ENCODE data around the gene SLC19A2. TPM values are rescaled to one million over a fixed set of nuclear protein-coding genes. Genes with fewer than 3 reads are reported as not detected.
"Not testable (repeated sequence)": the region's sequence is repeated elsewhere in the genome, so short reads cannot be mapped to it uniquely, and the experiment has no call there.

The SLC19A2 gene
- total RNA-seq, 2 experiments from 2014 or later, result 4.0 to 4.4 TPM

DNA sequence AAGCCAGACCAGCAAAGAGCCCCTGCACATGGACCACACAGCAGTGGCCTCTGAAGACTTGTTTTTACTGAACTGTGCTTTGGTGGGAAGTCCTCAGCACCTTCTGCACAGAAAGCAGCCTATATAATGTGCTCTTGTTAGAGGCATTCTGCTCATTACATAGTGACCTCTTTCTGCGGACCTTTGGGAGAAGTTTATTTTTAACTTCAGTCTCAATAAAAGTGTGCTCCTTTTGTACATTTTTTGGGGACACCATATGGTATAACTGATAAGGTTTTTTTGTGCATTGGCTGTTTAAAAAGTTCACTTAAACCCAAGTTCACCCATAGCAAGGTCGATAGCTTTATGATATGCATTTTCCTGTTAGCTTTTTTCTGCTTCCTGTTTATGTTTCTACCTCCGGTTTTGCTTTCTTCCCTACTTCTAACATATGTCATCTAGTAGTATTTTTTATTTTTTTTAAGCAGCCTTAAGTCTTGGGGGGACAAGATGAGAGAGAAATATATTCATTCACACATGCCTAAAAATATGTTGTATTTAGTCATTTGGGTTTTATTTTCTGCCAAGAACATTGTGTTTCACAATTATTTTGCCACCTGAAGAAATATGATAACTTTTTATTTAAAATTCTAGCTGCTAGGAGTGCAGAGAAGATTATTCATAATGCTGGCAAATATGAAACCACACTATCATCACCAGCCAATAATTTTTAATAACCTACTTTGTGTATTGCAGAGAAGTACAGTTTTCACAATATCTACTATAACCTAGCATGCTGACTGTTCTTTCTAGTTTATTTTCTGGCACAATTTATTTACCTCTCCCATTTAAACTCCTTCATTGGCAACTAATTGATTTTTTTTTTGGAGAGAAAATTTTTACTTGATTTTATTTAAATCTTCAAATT, 22.9 kb upstream of the SLC19A2 start:
- ChIA-PET CTCF (interaction anchor here (0.6 to 1.5 kb wide), 4 partner anchors 10 to 882 kb away, joined by 3 to 8 read pairs (median 3); no protein-coding TSS in a partner anchor), POLR2A (no interaction called here)
- DNase-seq (no peak), ATAC-seq (no peak)
- peaks cover 25% of the 10 kb centered on the region for H3K4me1 Mint-ChIP-seq
- peak overlapping the region; percentile 28 for H3K27ac Mint-ChIP-seq
- H3K36me3 Mint-ChIP-seq (ENCODE audit: low read depth), result peaks cover 14% of the 10 kb centered on the region
- no peaks in the 10 kb centered on the region for H3K27me3 Mint-ChIP-seq
- no peaks in the 10 kb centered on the region for H3K9me3 Mint-ChIP-seq (ENCODE audit: low read depth)
- H3K4me3 Mint-ChIP-seq, result no peak overlapping the region
- intact Hi-C loops (cut with DNase I, micrococcal nuclease), result no loop called here

DNA sequence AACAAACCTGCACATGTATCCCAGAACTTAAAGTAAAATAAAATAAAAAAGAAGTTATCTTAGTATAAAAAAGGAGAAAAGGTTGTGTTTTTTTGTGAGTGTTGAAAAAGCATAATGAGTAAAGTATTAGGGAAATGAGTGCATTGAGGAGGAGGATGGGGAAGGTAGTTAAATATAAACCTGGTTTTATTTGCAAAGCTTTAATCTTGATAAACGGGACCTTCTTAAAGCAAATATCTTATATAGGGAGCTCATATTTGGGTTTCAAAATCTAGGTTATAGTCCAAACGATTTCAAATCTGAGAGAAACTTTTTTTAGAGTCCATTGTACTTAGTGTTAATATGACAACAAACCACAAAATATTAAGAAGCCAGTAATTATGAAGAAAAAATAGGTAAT, 21.7 kb upstream of the SLC19A2 start:
- no peak for ATAC-seq
- H3K27me3 Mint-ChIP-seq, result no peaks in the 10 kb centered on the region
- POLR2A ChIA-PET, result interaction anchor here (0.5 kb wide), 1 partner anchor 328 kb away, joined by 5 read pairs; no protein-coding TSS in a partner anchor

DNA sequence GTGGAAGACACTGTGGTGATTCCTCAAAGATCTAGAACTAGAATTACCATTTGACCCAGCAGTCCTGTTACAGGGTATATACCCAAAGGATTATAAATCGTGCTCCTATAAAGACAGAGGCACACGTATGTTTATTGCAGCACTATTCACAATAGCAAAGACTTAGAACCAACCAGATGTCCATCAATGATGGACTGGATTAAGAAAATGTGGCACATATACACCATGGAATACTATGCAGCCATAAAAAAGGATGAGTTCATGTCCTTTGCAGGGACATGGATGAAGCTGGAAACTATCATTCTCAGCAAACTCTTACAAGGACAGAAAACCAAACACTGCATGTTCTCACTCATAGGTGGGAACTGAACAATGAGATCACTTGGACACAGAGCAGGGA, 17.9 kb upstream of the SLC19A2 start:
- ATAC-seq; H3K27ac Mint-ChIP-seq; DNase-seq; intact Hi-C loops (cut with DNase I, micrococcal nuclease); H3K4me1 Mint-ChIP-seq; H3K27me3 Mint-ChIP-seq; H3K4me3 Mint-ChIP-seq; H3K9me3 Mint-ChIP-seq (ENCODE audit: low read depth); H3K36me3 Mint-ChIP-seq (ENCODE audit: low read depth); POLR2A ChIA-PET; CTCF ChIA-PET: not testable (repeated sequence)

More for the DNA sequence above, 21.7 kb upstream of the SLC19A2 start:
- Mint-ChIP-seq H3K4me1 (peaks cover 22% of the 10 kb centered on the region), H3K9me3 (ENCODE audit: low read depth) (no peaks in the 10 kb centered on the region), H3K27ac (no peak overlapping the region), H3K4me3 (no peak overlapping the region), H3K36me3 (ENCODE audit: low read depth) (peaks cover 6% of the 10 kb centered on the region)
- no peak for DNase-seq
- CTCF ChIA-PET, result interaction anchor here (1.0 to 1.1 kb wide), 2 partner anchors 11 to 46 kb away, joined by 3 to 4 read pairs; no protein-coding TSS in a partner anchor
- intact Hi-C loops (cut with DNase I, micrococcal nuclease), result no loop called here

DNA sequence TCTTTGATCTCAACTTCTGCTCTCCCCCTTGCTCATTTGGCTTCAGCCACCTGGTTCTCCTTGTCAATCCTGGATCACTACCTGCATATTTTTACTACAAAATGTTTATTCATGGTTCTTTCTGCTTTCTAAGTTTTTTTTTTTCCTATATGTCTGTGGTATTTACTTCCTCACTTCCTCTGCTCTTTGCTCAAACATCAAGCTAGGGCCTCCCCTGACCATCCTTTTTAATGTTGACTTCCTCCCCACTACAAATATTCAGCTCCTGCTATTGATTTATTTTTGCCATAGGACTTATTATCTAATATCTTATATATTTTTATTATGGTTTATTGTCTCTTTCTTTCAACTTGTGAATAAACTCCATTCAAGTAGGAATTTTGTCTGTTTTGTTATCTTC, 14.1 kb upstream of the SLC19A2 start:
- DNase-seq (no peak), ATAC-seq (no peak)
- Mint-ChIP-seq H3K36me3 (ENCODE audit: low read depth) (peaks cover 7% of the 10 kb centered on the region), H3K4me1 (peaks cover 13% of the 10 kb centered on the region), H3K27me3 (no peaks in the 10 kb centered on the region), H3K4me3 (no peak overlapping the region), H3K27ac (no peak overlapping the region), H3K9me3 (ENCODE audit: low read depth) (peaks cover 5% of the 10 kb centered on the region)
- ChIA-PET POLR2A (no interaction called here), CTCF (no interaction called here)
- intact Hi-C loops (cut with DNase I, micrococcal nuclease), result no loop called here

DNA sequence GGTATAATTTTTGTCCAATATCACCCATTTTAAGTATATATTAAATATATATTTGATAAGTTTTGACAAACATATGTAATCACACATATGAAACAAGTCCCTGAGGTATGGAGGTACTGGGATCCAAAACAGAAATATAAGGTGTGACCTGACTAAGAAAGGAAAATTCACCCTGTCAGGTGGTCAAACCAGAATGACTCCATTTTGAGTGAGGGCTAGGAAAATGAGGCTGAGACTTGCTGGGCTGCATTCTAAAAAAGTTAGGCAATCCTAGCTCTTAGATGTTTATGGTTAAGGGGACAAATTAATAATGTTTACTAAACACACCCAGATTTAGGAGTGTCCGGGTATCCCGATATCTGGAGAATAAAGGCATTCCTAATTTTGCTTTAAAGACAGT, 11.6 kb upstream of the SLC19A2 start:
- Mint-ChIP-seq H3K36me3 (ENCODE audit: low read depth) (peaks cover 5% of the 10 kb centered on the region), H3K9me3 (ENCODE audit: low read depth) (peaks cover 5% of the 10 kb centered on the region), H3K4me1 (peaks cover 20% of the 10 kb centered on the region), H3K27me3 (peaks cover 3% of the 10 kb centered on the region), H3K27ac (no peak overlapping the region), H3K4me3 (no peak overlapping the region)
- no peak for DNase-seq
- intact Hi-C loops (cut with DNase I, micrococcal nuclease), result no loop called here
- ATAC-seq, result no peak
- ChIA-PET POLR2A (no interaction called here), CTCF (interaction anchor here (1.0 to 1.6 kb wide), 3 partner anchors 10 to 12 kb away, joined by 4 to 8 read pairs (median 6); partner anchors contain the start of gene SLC19A2)

DNA sequence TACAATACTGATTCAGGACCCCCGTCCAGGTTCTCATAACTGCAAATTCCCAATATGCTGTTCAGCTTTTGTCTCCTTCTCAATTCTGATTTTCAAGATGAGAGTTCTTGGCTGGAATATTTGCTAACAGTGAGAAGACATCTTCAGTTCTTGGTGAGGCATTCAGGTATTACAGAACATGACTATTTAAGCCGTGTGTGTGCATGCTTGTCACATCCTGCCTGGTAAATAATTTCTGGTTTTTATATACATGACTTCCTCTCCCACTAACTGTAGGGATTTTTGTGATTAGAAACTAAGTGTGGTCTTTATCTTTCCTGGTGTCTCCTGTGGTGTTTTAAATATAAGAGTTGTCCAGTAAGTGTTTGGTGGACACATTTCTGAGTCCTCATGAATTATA, 10.2 kb upstream of the SLC19A2 start:
- intact Hi-C loops (cut with DNase I, micrococcal nuclease), result no loop called here
- peaks cover 5% of the 10 kb centered on the region for H3K9me3 Mint-ChIP-seq (ENCODE audit: low read depth)
- no peak overlapping the region for H3K27ac Mint-ChIP-seq
- no peak overlapping the region for H3K4me3 Mint-ChIP-seq
- H3K27me3 Mint-ChIP-seq, result peaks cover 3% of the 10 kb centered on the region
- peaks cover 29% of the 10 kb centered on the region for H3K4me1 Mint-ChIP-seq
- ATAC-seq, result no peak
- CTCF ChIA-PET, result interaction anchor here (1.0 to 1.6 kb wide), 3 partner anchors 10 to 12 kb away, joined by 3 to 6 read pairs (median 4); partner anchors contain the start of gene SLC19A2
- peaks cover 4% of the 10 kb centered on the region for H3K36me3 Mint-ChIP-seq (ENCODE audit: low read depth)
- POLR2A ChIA-PET, result no interaction called here
- DNase-seq, result no peak

DNA sequence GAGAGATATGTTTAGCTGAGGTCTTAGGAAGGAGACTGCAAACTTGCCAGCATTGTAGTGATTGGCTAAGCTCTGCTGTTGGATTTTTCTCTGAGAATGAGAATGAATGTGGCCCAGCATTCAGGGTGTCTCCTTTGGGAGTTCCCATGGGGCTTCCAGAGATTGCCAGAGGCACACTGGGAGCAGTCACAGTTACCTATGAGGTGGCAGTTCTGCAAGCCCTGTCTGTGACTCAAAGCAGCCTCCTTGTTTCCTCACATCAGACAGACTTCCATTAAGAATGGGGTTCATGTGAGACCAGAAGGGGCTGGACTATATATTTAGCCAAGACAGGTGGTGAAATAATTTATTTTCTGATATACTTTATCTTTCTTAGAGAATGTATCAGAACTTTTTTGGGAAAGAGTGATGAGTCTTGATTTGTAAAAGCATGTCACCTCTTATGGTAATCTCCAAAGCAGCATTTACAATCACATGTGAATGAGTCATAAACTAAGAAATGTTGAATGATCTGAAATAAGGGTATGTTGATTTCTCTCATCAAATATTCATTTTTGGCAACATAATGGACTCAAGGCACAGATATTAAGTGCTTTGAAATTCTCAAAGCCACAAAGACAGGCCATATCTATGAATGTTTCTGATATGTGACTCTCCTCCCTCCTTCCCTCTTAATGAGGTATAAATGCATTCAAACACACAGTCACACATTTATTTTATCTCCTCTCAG, 9.5 kb upstream of the SLC19A2 start:
- peak; percentile 18 for DNase-seq
- intact Hi-C loops (cut with DNase I, micrococcal nuclease), result no loop called here
- ATAC-seq, result peak; percentile 21
- H3K4me1 Mint-ChIP-seq, result peaks cover 29% of the 10 kb centered on the region
- H3K9me3 Mint-ChIP-seq (ENCODE audit: low read depth), result peaks cover 5% of the 10 kb centered on the region
- ChIA-PET CTCF (interaction anchor here (1.0 kb wide), 1 partner anchor 11 kb away, joined by 3 read pairs; no protein-coding TSS in a partner anchor), POLR2A (no interaction called here)
- H3K4me3 Mint-ChIP-seq, result no peak overlapping the region
- peaks cover 4% of the 10 kb centered on the region for H3K36me3 Mint-ChIP-seq (ENCODE audit: low read depth)
- H3K27ac Mint-ChIP-seq, result no peak overlapping the region
- peaks cover 3% of the 10 kb centered on the region for H3K27me3 Mint-ChIP-seq

DNA sequence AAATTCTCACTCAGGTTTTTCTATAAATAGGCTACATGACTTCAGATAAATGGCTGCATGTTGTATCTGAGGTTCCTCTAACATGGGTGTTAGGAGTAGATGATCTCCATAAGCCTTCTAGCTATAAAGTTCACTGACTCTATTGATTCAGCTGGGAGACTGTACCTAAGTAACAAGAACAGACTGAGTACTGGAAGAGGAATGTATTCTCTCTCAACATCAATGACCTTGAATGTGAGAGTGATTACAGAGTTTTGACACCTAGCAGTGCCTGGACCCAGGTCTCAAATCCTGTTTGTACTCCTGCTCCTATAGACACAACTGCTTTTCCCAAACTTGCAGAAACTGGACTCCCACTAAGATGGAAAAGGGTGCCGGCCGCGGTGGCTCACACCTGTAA, 8.6 kb upstream of the SLC19A2 start:
- ATAC-seq (no peak), DNase-seq (no peak)
- ChIA-PET CTCF (interaction anchor here (0.7 kb wide), 1 partner anchor 18 kb away, joined by 3 read pairs; no protein-coding TSS in a partner anchor), POLR2A (no interaction called here)
- peaks cover 4% of the 10 kb centered on the region for H3K36me3 Mint-ChIP-seq (ENCODE audit: low read depth)
- peaks cover 5% of the 10 kb centered on the region for H3K9me3 Mint-ChIP-seq (ENCODE audit: low read depth)
- intact Hi-C loops (cut with DNase I, micrococcal nuclease), result no loop called here
- H3K27me3 Mint-ChIP-seq, result peaks cover 3% of the 10 kb centered on the region
- H3K4me1 Mint-ChIP-seq, result peaks cover 31% of the 10 kb centered on the region
- no peak overlapping the region for H3K27ac Mint-ChIP-seq
- no peak overlapping the region for H3K4me3 Mint-ChIP-seq

DNA sequence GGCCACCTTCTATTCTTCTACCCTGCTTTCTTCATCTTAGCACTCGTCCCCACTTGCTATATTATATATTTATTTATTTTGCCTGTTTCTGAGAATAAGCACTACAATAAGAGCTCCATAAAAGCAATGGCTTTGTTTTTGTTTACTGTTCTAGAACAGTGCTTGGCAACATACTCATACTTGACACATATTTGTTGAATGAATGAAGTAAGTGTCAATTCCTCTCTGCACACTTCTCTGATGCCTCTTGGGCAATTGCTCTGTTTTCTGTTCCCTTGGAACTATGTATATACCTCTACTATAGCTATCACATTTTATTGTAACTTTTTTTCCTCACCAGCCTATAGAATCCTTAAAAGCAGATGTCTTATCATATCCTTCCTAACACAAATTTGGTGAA, 7.5 kb upstream of the SLC19A2 start:
- intact Hi-C loops (cut with DNase I, micrococcal nuclease), result no loop called here
- H3K4me1 Mint-ChIP-seq, result peaks cover 36% of the 10 kb centered on the region
- no peak overlapping the region for H3K4me3 Mint-ChIP-seq
- ChIA-PET CTCF (interaction anchor here (1.2 kb wide), 1 partner anchor 17 kb away, joined by 3 read pairs; no protein-coding TSS in a partner anchor), POLR2A (no interaction called here)
- peaks cover 3% of the 10 kb centered on the region for H3K27me3 Mint-ChIP-seq
- DNase-seq (no peak), ATAC-seq (no peak)
- H3K36me3 Mint-ChIP-seq (ENCODE audit: low read depth), result no peaks in the 10 kb centered on the region
- H3K27ac Mint-ChIP-seq, result no peak overlapping the region
- H3K9me3 Mint-ChIP-seq (ENCODE audit: low read depth), result peaks cover under 1% of the 10 kb centered on the region

DNA sequence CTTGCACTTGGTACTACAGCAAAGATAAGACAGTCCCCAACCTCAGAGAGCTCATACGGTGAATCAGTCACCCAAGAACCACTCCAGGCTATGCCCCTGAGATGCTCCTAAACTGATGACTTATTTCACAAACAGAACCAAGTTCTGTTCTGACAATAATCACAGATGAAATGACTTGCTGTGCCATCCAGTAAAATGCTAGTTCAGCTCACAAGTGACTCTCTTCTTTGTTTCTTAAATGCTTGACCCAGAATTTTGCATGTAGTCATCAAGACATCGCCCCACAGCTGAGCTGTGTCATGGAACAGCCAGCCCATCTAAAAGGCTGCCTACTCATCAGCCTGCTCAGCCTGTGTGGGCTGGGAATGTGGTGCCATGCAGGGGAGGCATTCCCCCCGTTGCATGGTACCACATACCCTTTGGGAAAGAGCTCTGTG, 6.1 kb upstream of the SLC19A2 start:
- peaks cover 5% of the 10 kb centered on the region for H3K27me3 Mint-ChIP-seq
- intact Hi-C loops (cut with DNase I, micrococcal nuclease), result no loop called here
- peak overlapping the region; percentile 57 for H3K27ac Mint-ChIP-seq
- CTCF ChIA-PET, result interaction anchor here (1.1 to 1.2 kb wide), 2 partner anchors 55 to 59 kb away, joined by 3 to 5 read pairs; no protein-coding TSS in a partner anchor
- ATAC-seq (peak; percentile 91), DNase-seq (peak; percentile 79)
- H3K4me3 Mint-ChIP-seq, result no peak overlapping the region
- POLR2A ChIA-PET, result interaction anchor here (0.6 to 1.2 kb wide), 3 partner anchors 55 to 201 kb away, joined by 3 to 8 read pairs (median 6); partner anchors contain the start of genes BLZF1 and NME7
- peaks cover 47% of the 10 kb centered on the region for H3K4me1 Mint-ChIP-seq
- H3K36me3 Mint-ChIP-seq (ENCODE audit: low read depth), result no peaks in the 10 kb centered on the region
- no peaks in the 10 kb centered on the region for H3K9me3 Mint-ChIP-seq (ENCODE audit: low read depth)

DNA sequence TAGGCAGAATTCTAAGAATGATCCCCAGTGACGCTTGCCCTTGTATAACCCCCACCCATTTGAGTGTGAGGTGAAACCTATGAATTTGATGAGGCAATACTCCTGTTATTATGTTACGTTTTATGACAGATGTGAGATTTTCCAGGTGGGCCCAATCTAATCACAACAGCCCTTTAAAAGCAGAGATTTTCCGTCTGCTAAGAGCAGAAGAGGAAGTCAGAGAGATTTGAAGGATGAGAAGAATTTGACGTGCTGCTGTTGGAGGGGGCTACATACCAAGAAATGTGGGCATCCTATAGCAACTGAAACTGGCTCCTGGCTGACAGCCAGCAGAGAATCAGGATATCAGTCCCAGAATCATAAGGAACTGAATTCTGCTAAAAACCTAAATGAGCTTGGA, 2.4 kb upstream of the SLC19A2 start:
- peaks cover 6% of the 10 kb centered on the region for H3K36me3 Mint-ChIP-seq (ENCODE audit: low read depth)
- POLR2A ChIA-PET, result no interaction called here
- H3K9me3 Mint-ChIP-seq (ENCODE audit: low read depth), result no peaks in the 10 kb centered on the region
- ATAC-seq (no peak), DNase-seq (no peak)
- CTCF ChIA-PET, result interaction anchor here (1.9 kb wide), 1 partner anchor 23 kb away, joined by 5 read pairs; no protein-coding TSS in a partner anchor
- H3K27ac Mint-ChIP-seq, result no peak overlapping the region
- intact Hi-C loops (cut with DNase I, micrococcal nuclease), result loop anchor here (5.0 to 10.0 kb wide), 9 partner anchors 121 to 1311 kb away; partner anchors contain the start of genes ATP1B1 (in 1 of the 2), BLZF1 (in 1 of the 2), KIFAP3 (in 1 of the 2) and NME7 (in 1 of the 2)
- H3K27me3 Mint-ChIP-seq, result peaks cover 5% of the 10 kb centered on the region
- H3K4me3 Mint-ChIP-seq, result no peak overlapping the region
- peaks cover 64% of the 10 kb centered on the region for H3K4me1 Mint-ChIP-seq
